Measurements from ENCODE around the gene TYW1. TPM values are rescaled to one million over a fixed set of nuclear protein-coding genes. Genes with fewer than 3 reads are reported as not detected.
"Not testable (repeated sequence)": the region's sequence is repeated elsewhere in the genome, so short reads cannot be mapped to it uniquely, and the experiment has no call there.

TYW1 gene
- total RNA-seq, 1 experiment from 2014 or later = 43.1 TPM

DNA sequence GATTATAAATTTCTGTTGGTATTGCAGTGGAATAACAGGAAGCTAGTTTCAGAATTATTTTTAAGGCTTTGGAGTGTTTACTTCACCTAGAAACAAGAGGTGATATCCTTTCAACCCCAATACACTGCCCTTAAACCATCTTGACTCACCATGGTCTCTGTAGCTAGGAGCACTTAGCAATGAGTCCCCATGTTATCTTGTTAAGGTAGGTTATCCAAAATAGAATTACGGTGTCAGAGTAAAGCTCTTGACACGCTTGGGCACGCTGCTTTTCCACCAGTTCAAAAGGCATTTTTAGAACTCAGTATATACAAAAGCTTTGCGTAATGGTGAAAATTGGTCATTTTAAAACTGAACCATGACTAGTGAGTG lies 46.9 kb downstream of the TYW1 start:
- DNase-seq (ENCODE audit: low read depth) = not testable (repeated sequence)

DNA sequence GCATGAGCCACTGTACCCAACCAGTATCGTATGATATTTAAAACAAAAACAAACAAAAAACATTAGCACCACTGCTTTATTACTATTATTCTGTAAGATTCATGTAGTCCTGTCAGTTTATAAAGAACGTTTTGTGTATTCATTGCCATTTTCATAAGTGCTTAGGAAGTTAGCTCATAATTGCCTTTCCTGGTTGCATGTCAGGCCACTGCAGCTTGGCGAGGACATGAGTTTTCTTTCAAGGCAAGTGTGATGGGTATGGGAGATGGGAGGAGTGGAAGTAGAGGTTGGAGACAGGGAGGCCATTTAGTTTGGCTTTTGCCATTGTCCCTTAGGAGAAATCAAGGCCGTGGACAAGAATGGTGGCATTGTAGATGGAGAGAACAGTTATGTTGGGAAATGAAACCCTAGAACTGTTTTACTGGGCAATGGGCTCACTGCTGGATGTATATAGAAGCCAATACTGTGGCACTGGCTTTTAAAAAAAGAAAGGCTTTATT lies 48.9 kb downstream of the TYW1 start:
- DNase-seq (ENCODE audit: low read depth) = no peak

DNA sequence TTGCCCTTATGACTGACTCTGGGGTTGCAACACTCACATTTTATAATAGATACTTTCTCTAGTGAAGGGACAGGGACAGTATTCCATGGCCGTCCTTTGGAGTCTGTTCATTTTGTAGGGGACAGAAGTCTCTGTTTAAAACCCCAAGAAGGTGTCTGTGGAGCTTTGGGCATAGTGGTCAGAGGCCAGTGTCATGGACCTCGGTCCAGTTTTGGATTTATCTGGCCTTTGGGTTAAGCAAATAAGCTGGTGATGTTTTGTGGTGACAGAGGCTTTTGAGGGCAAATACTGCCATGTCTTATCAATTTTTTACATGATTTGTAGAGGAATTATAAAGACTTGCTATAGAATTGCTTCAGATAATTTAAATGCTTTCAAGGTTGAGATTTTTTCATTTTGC lies 50.2 kb downstream of the TYW1 start:
- DNase-seq (ENCODE audit: low read depth) = not testable (repeated sequence)

DNA sequence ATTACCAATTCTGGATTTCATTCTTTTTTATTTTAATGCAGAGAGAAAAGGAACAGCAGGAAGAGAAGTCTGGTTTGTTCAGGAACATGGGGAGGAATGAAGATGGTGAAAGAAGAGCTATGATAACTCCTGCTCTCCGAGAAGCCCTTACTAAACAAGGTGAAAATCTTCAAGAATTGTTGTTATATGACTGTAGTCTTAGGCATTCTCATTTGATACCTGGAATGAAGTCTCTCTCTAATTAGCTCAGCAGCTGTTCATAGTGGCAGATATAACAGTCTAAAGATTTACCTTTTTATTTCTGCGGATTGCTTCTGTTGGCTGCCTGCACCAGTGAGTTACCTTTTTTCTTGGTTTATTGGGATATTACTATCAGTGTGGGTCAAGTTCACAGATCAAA lies 53.3 kb downstream of the TYW1 start:
- DNase-seq (ENCODE audit: low read depth) = not testable (repeated sequence)

DNA sequence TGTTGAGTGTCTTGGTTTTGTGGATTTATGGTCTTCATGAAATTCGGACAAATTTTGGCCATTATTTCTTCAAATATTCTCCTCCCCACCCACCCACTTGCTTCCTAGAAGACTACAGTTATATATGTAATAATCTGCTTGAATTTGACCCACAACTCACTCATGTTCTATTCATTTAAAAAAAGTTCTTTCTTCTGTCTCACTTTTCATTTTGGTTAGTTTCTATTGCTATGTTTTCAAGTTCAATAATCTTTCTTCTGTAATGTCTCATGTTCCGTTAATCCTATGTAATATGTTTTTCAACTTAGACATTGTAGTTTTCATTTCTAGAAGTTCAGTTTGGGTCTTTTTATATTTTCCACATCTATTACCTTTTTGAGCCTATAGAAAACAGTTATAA lies 55.5 kb downstream of the TYW1 start:
- not testable (repeated sequence) for DNase-seq (ENCODE audit: low read depth)

DNA sequence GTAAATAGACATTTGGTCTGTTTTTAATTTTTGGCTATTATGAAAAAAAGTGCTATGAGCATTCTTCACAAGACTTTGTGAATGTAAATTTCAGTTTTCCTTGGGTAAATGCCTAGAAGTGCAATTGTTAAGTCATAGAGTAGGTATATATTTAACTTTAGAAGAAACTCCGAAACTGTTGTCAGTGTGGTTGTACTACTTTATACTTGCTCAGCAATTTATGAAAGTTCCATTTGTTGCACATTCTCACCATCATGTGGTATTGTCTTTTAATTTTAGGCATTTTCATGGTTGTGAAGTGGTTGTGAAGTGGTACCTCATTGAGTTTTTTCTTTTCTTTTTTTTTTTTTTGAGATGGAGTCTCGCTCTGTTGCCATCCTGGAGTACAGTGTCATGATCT lies 60.0 kb downstream of the TYW1 start:
- DNase-seq (ENCODE audit: low read depth) = no peak

DNA sequence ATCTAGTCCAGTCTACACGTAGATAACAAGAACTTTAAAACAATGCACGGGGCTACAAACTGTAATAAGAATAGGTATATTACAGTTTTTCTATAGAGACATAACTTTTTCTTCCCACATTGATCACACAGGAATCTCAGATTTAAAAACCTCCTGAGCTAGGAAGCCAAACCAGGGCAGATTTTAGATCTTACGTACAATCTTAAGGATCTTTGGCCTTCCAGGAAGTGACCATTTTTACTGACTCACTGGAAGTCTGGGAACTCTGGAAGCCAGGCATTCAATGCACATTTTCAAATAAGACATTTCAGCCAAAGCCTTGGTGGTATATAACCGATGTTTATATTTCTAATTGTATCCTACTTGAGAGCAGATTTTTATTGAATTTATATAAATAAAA lies 64.7 kb downstream of the TYW1 start:
- DNase-seq (ENCODE audit: low read depth) = not testable (repeated sequence)

DNA sequence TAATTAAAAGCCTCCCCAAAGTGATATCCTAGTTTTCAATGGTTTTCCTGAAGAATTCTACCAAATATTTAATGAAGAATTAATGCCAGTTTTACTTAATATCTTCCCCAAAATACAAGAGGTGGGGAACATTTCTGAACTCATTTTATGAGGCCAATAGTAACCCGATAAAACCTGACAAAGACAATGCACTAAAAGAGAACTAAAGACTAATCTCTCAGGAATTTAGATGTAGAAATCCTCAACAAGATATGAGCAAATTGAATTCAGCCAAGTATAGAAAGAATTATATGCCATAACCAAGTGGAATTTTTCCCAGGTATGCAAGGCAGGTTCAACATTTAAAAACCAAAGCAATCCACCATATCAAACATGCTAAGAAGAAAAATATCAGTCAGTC lies 66.2 kb downstream of the TYW1 start:
- not testable (repeated sequence) for DNase-seq (ENCODE audit: low read depth)

DNA sequence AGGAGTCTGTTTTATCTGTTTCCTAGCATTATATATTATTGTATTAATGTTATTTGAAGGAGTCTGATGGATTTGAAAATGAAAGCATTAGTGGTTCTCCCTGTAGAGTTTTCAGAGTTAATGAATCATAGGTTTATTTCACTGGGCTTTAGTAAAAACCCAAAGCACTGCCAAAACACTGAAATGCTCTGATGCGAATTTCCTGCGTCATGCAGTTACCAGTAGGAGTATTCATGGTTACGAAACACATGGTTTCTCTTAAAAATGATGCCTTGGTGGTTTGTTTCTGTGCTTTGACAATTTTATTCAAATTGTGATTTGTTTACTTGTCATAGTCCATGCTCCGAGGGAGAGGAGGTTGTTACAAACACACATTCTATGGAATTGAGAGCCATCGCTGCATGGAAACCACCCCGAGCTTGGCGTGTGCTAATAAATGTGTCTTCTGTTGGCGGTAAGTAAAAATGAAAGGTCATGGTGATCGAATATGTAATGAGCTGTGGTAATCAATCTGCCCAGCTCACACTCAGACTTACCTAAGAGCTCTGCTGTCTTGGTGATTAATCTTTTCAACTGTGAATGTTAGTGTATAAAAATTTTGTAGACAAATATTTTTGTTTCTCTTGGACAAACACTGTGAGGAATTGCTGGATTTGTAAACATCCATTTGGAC lies 70.5 kb downstream of the TYW1 start:
- DNase-seq (ENCODE audit: low read depth) = peak; percentile 25

DNA sequence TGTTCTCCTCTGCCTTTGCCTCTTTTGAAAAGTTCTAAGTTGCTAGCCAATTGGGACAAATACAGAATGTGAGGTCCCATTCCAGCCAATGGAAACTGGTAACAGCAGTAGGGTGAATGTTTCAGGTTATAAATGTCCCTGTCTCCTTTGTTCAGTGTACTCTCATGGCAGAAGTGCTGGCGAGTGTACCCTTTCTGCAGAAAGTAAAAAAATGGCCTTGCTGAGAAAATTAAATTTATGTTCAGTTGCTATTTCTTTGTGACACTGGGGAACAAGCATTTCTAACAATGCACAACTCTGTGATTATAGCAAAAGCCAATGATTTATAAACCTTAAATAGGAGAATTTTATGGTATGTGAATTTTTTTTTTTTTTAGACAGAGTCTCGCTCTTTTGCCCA lies 79.5 kb downstream of the TYW1 start:
- not testable (repeated sequence) for DNase-seq (ENCODE audit: low read depth)

DNA sequence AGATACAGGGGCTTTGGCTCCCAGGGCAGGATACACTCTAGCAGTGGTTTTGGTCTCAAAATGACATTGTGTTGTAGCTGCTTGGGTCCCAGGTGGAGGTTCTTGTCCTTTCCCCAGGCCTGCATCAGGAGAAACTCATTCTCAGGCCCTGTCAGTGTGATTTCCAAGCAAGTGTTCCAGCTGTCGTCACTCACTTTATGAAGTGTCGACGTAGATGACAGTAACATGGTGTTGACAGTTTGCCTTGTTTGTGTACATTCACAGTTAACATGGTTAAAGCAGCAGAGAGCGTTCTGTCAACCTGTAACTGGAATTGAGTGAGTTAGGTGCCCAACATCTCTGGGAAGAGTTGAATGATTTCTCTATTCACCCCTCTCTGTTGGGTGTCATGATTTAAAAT lies 86.2 kb downstream of the TYW1 start:
- not testable (repeated sequence) for DNase-seq (ENCODE audit: low read depth)

DNA sequence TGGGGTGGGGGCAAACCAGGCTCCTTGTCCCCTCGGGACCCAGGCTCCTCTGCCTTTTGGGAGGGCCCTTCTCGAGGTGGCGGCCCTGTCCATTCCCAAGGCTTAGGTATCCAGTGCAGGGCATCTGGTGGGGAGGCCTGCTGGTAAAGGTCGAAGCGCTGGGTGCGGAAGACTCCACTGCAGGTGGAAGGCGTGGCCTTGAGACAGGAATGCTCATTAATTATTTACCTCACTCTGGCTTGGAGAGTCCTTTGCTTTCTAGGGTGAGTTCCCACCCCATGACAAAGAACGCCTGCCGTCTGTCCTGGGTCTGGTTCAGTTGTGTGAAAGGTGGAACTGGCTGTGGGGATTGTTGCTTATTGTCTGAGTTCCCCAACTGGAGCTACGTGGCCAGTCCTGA lies 92.6 kb downstream of the TYW1 start:
- not testable (repeated sequence) for DNase-seq (ENCODE audit: low read depth)

DNA sequence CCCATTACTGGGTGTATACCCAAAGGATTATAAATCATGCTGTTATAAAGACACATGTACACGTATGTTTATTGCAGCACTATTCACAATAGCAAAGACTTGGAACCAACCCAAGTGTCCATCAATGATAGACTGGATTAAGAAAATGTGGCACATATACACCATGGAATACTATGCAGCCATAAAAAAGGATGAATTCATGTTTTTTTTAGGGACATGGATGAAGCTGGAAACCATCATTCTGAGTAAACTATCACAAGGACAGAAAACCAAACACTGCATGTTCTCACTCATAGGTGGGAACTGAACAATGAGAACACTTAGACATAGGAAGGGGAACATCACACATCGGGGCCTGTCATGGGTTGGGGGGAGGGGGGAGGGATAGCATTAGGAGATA lies 94.4 kb downstream of the TYW1 start:
- not testable (repeated sequence) for DNase-seq (ENCODE audit: low read depth)

DNA sequence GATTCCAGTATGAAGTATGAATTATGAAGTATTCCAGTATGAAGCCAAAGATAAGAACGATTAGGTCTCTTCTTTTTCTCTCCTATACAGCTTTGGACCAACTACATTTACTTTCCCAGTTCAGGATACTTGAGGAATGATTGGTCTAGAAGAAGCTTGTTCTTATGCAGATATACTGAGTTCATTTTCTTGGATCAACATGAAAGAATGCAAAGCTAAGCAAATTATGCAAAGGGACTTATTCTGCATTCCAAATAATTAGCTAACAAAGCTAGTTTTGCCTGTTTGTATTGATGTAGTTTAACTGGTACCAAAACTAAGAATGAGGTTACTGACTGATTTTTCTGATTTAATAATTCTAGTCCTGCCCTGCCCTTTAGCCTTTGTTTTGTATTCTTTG lies 101.4 kb downstream of the TYW1 start:
- DNase-seq (ENCODE audit: low read depth) = not testable (repeated sequence)

DNA sequence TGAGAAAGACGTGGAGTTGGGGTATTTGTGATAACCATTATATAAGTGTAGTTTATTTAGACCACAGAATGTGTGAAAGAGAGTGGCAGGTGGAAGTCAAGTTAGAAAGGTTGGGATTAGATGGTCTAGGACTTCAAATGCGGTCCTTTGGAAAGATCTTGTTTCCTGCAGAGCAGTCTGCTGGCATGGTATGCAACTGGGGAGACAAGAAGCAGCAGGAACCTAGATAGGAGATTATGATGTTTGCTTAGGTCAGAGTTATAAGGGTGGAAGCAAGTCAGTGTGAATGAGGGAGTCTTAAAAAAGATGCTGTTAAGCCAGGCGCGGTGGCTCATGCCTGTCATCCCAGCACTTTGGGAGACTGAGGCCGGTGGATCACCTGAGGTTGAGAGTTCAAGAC lies 102.8 kb downstream of the TYW1 start:
- DNase-seq (ENCODE audit: low read depth) = not testable (repeated sequence)

DNA sequence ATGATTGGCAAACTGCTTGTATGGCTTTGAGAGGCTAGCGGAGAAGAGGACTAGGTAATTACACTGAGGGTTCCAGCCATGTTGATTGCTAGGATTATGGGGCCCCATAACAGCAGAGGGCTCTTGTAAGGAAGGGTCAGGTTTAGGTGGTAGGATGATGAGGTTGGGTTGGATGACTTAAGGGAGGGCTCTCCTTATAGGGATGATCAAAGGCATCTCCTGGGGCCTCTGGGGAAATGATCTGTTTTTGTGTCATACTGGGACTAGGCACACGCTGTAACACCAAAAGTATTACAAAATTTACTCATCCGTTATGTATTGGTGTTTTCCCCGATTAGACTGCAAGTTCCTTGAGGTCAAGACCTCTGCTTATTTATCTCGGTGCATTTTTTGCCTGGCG lies 103.4 kb downstream of the TYW1 start:
- DNase-seq (ENCODE audit: low read depth) = not testable (repeated sequence)

DNA sequence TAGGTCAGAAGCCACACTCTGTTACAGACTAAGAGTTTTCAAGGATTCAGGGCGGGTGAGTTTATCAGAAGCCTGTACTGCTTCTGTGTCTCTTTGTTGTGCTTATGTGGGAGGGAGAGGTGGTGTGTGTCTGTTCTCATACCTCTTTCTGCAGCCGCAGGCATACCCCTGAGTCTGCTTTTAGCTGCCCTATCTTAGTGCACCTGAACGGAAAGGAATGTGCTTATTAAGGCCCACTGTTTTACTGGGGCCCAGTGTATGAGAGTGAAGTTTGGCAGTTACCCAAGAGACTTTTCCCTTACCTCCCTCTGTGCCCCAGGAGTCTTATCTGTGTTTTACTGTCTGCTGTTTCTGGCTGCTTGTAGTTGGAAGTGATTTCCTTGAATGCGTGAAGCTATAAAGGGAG lies 104.3 kb downstream of the TYW1 start:
- no peak for DNase-seq (ENCODE audit: low read depth)

DNA sequence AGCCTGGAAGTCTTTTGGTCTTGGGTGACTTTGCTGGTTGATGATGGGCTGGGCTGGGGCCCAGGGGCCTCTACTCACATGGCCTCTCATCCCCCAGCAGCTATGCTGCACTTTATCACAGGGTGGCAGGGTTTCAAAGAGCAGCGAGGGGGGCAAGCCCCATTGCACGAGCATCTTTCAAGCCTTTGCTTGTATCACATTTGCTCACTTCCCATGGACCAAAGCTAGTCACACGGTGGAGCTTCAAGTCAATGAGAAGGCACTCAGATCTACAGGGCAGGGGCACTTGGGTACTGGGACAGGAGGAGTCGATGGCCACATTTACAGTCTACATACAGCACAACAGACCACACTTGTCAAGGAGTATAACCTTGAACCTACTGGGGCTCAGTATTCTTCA lies 108.3 kb downstream of the TYW1 start:
- not testable (repeated sequence) for DNase-seq (ENCODE audit: low read depth)

DNA sequence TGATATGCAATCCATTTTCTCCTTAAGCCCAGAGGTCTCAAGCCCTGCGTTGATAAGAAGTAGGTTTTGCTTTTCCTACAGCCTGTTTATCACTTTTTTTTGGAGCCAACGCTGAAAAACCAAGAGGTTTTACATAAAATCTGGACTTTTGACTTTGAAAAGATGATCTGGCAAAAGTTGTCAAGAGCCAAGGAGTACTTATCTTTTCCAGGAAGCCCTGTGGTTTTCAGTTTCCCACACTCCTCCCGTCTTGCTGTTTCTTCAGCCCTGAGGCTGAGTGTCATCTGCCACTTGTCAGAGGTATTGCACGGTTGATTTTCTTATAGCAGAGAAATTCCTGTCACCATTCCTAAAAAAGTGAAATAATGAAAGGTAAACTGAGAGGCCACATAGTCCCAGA lies 108.7 kb downstream of the TYW1 start:
- peak; percentile 16 for DNase-seq (ENCODE audit: low read depth)

DNA sequence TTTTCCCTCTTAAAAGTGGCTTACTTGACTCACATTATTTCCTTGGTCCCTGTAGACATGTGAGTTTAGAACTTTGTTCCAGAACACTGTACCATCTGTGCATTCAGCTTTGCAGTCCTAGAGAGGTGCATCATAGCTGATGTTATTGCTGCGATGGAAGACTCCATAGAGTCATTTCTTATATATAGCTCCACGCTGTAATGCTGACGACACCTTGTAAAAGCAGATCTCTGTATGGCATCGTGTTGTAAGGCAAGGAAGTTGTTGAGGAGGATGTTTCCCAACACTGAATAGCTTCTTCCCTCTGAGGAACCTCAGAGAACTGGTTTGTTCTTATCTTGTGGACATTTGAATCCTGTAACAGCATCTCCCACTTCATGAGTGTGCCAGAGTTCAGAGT lies 109.6 kb downstream of the TYW1 start:
- not testable (repeated sequence) for DNase-seq (ENCODE audit: low read depth)

DNA sequence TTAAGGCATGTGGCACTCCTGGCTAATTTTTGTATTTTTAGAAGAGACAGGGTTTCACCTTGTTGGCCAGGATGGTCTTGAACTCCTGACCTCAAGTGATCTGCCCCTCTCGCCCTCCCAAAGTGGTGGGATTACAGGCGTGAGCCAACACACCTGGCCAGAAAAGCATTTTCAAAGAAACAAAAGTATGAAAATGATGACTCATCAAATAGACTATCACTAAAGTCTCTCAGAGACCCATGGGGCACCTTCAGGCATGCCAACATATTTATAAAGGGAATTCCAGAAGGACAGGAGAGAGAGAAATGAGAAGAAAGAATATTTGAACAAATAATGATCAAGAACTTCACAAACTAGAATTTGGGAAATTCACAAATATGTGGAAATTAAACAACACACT lies 114.7 kb downstream of the TYW1 start:
- not testable (repeated sequence) for DNase-seq (ENCODE audit: low read depth)

DNA sequence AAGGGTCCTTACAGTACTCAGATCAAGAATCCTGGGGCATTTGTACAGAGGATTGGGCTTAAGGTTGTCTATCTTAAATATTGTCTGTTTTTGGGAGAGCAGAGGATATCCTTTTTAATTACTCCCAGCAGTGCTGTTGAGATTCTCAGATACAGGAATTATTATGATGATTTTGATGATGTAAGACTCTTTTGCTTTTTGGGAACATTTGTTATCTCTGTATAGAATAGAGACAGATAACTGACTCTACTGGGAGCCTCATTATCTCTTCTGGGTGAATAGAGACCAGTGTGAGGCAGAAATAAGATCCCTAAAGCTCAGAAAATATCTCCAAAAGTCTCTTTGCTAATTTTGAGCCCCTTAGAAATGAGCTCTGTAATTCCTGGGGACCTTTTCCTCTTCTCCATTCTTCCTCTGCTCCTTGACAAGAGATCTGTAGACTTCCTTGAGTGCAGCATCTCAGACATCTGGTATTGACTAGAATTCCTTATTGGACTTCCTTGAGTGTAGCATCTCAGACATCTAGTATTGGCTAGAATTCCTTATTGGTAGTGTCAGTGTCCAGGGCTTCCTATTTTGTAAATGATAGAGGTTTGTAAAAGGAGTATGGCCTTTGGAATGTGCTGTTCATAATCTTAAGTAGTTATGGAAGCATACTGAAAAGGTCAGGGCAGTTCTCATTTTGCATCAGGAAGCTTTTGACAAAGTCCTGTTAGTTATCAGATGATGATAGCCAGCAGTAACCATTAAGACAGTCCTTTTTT lies 118.0 kb downstream of the TYW1 start:
- DNase-seq (ENCODE audit: low read depth) = not testable (repeated sequence)

DNA sequence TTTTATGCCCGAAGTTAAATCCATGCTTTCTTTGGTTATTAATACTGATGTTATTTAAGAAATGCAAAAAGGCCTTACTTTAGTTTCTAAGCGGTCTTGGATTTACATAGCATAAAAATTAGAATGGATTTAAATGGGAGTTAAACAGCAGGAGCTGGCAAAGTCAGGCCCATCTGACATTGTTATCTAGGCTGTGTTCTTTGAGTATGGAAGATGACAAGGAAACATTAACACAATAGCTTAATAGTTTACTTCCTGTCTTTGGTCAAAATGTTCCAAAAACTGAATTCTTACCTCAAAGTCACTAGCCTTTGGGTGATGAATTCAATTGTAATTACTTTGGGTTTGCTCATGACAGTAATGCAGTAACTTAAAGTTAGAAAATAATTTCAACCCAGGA lies 123.9 kb downstream of the TYW1 start:
- DNase-seq (ENCODE audit: low read depth) = not testable (repeated sequence)

All from Daoy (cell line).